ENCODE results near the gene KANSL1.
A peak's percentile ranks its signal among the peaks of the same experiment; 100 is the strongest.
"Not testable (repeated sequence)": the region's sequence is repeated elsewhere in the genome, so short reads cannot be mapped to it uniquely, and the experiment has no call there.

Gene KANSL1

GRCh38 chr17:46013502-46014165 lies 179.6 kb downstream of the KANSL1 start:
- peak in 1 of 2 experiments; percentile 60 for DNase-seq (ENCODE audit: low read depth in 1 of 2, low spot score in 1 of 2)
- no peak for TF ChIP-seq JUND (IDR thresholded peaks at IDR 0.05; ENCODE audit: low read depth)
- in situ Hi-C loops (cut with HindIII; ENCODE audit: low pct_unique_long_range_greater_than_20kb, low sequenced_read_pairs), result no loop called here

GRCh38 chr17:46013127-46013501 lies 180.1 kb downstream of the KANSL1 start:
- in situ Hi-C loops (cut with HindIII; ENCODE audit: low pct_unique_long_range_greater_than_20kb, low sequenced_read_pairs), result no loop called here
- no peak for TF ChIP-seq JUND (IDR thresholded peaks at IDR 0.05; ENCODE audit: low read depth)
- DNase-seq (ENCODE audit: low read depth in 1 of 2, low spot score in 1 of 2), result no peak

DNA sequence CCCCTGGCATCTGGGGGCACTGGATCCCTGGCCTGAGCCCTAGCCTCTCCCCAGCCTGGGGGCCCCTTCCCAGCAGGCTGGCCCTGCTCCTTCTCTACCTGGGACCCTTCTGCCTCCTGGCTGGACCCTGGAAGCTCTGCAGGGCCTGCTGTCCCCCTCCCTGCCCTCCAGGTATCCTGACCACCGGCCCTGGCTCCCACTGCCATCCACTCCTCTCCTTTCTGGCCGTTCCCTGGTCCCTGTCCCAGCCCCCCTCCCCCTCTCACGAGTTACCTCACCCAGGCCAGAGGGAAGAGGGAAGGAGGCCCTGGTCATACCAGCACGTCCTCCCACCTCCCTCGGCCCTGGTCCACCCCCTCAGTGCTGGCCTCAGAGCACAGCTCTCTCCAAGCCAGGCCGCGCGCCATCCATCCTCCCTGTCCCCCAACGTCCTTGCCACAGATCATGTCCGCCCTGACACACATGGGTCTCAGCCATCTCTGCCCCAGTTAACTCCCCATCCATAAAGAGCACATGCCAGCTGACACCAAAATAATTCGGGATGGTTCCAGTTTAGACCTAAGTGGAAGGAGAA lies 180.6 kb downstream of the KANSL1 start:
- TF ChIP-seq JUND (IDR thresholded peaks at IDR 0.05; ENCODE audit: low read depth), result no peak
- in situ Hi-C loops (cut with HindIII; ENCODE audit: low pct_unique_long_range_greater_than_20kb, low sequenced_read_pairs), result no loop called here
- no peak for DNase-seq (ENCODE audit: low read depth in 1 of 2, low spot score in 1 of 2)

DNA sequence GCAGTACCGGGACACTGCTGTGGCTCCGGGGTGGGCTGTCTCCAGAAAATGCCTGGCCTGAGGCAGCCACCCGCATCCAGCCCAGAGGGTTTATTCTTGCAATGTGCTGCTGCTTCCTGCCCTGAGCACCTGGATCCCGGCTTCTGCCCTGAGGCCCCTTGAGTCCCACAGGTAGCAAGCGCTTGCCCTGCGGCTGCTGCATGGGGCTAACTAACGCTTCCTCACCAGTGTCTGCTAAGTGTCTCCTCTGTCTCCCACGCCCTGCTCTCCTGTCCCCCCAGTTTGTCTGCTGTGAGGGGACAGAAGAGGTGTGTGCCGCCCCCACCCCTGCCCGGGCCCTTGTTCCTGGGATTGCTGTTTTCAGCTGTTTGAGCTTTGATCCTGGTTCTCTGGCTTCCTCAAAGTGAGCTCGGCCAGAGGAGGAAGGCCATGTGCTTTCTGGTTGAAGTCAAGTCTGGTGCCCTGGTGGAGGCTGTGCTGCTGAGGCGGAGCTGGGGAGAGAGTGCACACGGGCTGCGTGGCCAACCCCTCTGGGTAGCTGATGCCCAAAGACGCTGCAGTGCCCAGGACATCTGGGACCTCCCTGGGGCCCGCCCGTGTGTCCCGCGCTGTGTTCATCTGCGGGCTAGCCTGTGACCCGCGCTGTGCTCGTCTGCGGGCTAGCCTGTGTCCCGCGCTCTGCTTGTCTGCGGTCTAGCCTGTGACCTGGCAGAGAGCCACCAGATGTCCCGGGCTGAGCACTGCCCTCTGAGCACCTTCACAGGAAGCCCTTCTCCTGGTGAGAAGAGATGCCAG lies 181.3 kb downstream of the KANSL1 start:
- no peak for DNase-seq (ENCODE audit: low read depth in 1 of 2, low spot score in 1 of 2)
- no peak for TF ChIP-seq JUND (IDR thresholded peaks at IDR 0.05; ENCODE audit: low read depth)
- in situ Hi-C loops (cut with HindIII; ENCODE audit: low pct_unique_long_range_greater_than_20kb, low sequenced_read_pairs), result no loop called here

- in situ Hi-C loops (cut with HindIII; ENCODE audit: low pct_unique_long_range_greater_than_20kb, low sequenced_read_pairs), result no loop called here
- no peak for TF ChIP-seq JUND (IDR thresholded peaks at IDR 0.05; ENCODE audit: low read depth)
- DNase-seq (ENCODE audit: low read depth in 1 of 2, low spot score in 1 of 2), result peak in 1 of 2 experiments; percentile 41
Observed at GRCh38 chr17:46010597-46011186, 182.5 kb downstream of the KANSL1 start.

DNA sequence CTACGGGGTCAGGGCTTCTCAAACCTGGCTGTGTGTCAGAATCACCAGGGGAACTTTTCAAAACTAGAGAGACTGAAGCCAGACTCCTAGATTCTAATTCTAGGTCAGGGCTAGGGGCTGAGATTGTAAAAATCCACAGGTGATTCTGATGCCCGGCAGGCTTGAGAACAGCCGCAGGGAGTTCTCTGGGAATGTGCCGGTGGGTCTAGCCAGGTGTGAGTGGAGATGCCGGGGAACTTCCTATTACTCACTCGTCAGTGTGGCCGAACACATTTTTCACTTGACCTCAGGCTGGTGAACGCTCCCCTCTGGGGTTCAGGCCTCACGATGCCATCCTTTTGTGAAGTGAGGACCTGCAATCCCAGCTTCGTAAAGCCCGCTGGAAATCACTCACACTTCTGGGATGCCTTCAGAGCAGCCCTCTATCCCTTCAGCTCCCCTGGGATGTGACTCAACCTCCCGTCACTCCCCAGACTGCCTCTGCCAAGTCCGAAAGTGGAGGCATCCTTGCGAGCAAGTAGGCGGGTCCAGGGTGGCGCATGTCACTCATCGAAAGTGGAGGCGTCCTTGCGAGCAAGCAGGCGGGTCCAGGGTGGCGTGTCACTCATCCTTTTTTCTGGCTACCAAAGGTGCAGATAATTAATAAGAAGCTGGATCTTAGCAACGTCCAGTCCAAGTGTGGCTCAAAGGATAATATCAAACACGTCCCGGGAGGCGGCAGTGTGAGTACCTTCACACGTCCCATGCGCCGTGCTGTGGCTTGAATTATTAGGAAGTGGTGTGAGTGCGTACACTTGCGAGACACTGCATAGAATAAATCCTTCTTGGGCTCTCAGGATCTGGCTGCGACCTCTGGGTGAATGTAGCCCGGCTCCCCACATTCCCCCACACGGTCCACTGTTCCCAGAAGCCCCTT lies 183.3 kb downstream of the KANSL1 start:
- no peak for DNase-seq (ENCODE audit: low read depth in 1 of 2, low spot score in 1 of 2)
- in situ Hi-C loops (cut with HindIII; ENCODE audit: low pct_unique_long_range_greater_than_20kb, low sequenced_read_pairs), result no loop called here
- no peak for TF ChIP-seq JUND (IDR thresholded peaks at IDR 0.05; ENCODE audit: low read depth)

GRCh38 chr17:46008591-46008990 lies 184.6 kb downstream of the KANSL1 start:
- in situ Hi-C loops (cut with HindIII; ENCODE audit: low pct_unique_long_range_greater_than_20kb, low sequenced_read_pairs), result no loop called here
- no peak for DNase-seq (ENCODE audit: low read depth in 1 of 2, low spot score in 1 of 2)
- TF ChIP-seq JUND (IDR thresholded peaks at IDR 0.05; ENCODE audit: low read depth), result no peak

GRCh38 chr17:46007461-46007965 lies 185.7 kb downstream of the KANSL1 start:
- DNase-seq (ENCODE audit: low read depth in 1 of 2, low spot score in 1 of 2), result no peak
- in situ Hi-C loops (cut with HindIII; ENCODE audit: low pct_unique_long_range_greater_than_20kb, low sequenced_read_pairs), result no loop called here

DNA sequence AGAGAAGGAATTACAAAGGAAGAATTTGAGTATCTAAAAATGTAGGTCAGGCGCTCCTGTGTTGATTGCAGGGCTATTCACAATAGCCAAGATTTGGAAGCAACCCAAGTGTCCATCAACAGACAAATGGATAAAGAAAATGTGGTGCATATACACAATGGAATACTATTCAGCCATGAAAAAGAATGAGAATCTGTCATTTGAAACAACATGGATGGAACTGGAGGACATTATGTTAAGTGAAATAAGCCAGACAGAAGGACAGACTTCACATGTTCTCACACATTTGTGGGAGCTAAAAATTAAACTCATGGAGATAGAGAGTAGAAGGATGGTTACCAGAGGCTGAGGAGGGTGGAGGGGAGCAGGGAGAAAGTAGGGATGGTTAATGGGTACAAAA lies 187.1 kb downstream of the KANSL1 start:
- DNase-seq (ENCODE audit: low read depth in 1 of 2, low spot score in 1 of 2); in situ Hi-C loops (cut with HindIII; ENCODE audit: low pct_unique_long_range_greater_than_20kb, low sequenced_read_pairs): not testable (repeated sequence)

More at GRCh38 chr17:46007461-46007965, 185.7 kb downstream of the KANSL1 start:
- TF ChIP-seq JUND (IDR thresholded peaks at IDR 0.05; ENCODE audit: low read depth), result no peak

- DNase-seq (ENCODE audit: low read depth in 1 of 2, low spot score in 1 of 2), result peak in 1 of 2 experiments; percentile 55
- in situ Hi-C loops (cut with HindIII; ENCODE audit: low pct_unique_long_range_greater_than_20kb, low sequenced_read_pairs), result no loop called here
- TF ChIP-seq JUND (IDR thresholded peaks at IDR 0.05; ENCODE audit: low read depth), result no peak
Observed at GRCh38 chr17:46003907-46004748, 189.1 kb downstream of the KANSL1 start.

DNA sequence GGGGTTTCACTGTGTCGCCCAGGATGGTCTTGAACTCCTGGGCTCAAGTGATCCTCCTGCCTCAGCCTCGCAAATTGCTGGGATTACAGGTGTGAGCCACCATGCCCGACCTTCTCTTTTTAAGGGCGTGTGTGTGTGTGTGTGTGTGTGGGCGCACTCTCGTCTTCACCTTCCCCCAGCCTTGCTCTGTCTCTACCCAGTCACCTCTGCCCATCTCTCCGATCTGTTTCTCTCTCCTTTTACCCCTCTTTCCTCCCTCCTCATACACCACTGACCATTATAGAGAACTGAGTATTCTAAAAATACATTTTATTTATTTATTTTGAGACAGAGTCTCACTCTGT lies 190.3 kb downstream of the KANSL1 start:
- in situ Hi-C loops (cut with HindIII; ENCODE audit: low pct_unique_long_range_greater_than_20kb, low sequenced_read_pairs), result no loop called here
- no peak for DNase-seq (ENCODE audit: low read depth in 1 of 2, low spot score in 1 of 2)
- TF ChIP-seq JUND (IDR thresholded peaks at IDR 0.05; ENCODE audit: low read depth), result no peak
